Measurements from ENCODE around the gene RGMB.

- TF ChIP-seq CTCF (IDR thresholded peaks at IDR 0.05) (no peak), POLR2A (IDR thresholded peaks at IDR 0.05) (no peak)
These were observed 12.9 kb downstream of the RGMB start for GRCh38 chr5:98786191-98786853.
